SIG-M5 treated with dmso at 0.1 percent for 504 hours (cell line): ENCODE results near the gene ZNF695.
"Not testable (repeated sequence)": the region's sequence is repeated elsewhere in the genome, so short reads cannot be mapped to it uniquely, and the experiment has no call there.

Source experiments
- DNase-seq: peaks from one replicate; lab custom pipeline; 2025; ENCODE audit not compliant: unreplicated experiment; lab: John Stamatoyannopoulos, UW

ZNF695 gene

GRCh38 chr1:247007511-247008405 is at the start of gene ZNF695:
TSS of gene ZNF695 (minus strand) at chr1:247008057. CDS start at chr1:247007908, 149 bp downstream.
- DNase-seq: peak; percentile 54

GRCh38 chr1:247056071-247056470 is 48.2 kb upstream of the ZNF695 start:
- DNase-seq: no peak

- DNase-seq: no peak
Observed at GRCh38 chr1:247054992-247055415, 47.1 kb upstream of the ZNF695 start.

- DNase-seq: no peak
Observed at GRCh38 chr1:247047702-247048101, 39.8 kb upstream of the ZNF695 start.

- DNase-seq: no peak
Observed at GRCh38 chr1:247047260-247047659, 39.4 kb upstream of the ZNF695 start.

GRCh38 chr1:247043406-247043805 is 35.5 kb upstream of the ZNF695 start:
- no peak for DNase-seq

GRCh38 chr1:247037511-247038320 is 29.9 kb upstream of the ZNF695 start:
- no peak for DNase-seq

- DNase-seq: not testable (repeated sequence)
Observed at GRCh38 chr1:247032306-247032705, 24.4 kb upstream of the ZNF695 start.

GRCh38 chr1:247024658-247025057 is 16.8 kb upstream of the ZNF695 start:
- not testable (repeated sequence) for DNase-seq

GRCh38 chr1:247013391-247013790 is 5.5 kb upstream of the ZNF695 start:
- DNase-seq: no peak

GRCh38 chr1:247008406-247008799 is 546 bp upstream of the ZNF695 start:
- no peak for DNase-seq

GRCh38 chr1:247004081-247004480 is 3.8 kb downstream of the ZNF695 start:
- not testable (repeated sequence) for DNase-seq

- no peak for DNase-seq
Observed at GRCh38 chr1:246989901-246990300, 18.0 kb downstream of the ZNF695 start.

GRCh38 chr1:246988316-246988715 is 19.5 kb downstream of the ZNF695 start:
- DNase-seq: no peak

GRCh38 chr1:246987083-246987690 is 20.7 kb downstream of the ZNF695 start:
- DNase-seq: no peak

GRCh38 chr1:246978785-246979184 is 29.1 kb downstream of the ZNF695 start:
- no peak for DNase-seq

GRCh38 chr1:246978281-246978680 is 29.6 kb downstream of the ZNF695 start:
- no peak for DNase-seq

- DNase-seq: no peak
Observed at GRCh38 chr1:246971969-246972368, 35.9 kb downstream of the ZNF695 start.

GRCh38 chr1:246971090-246971721 is 36.7 kb downstream of the ZNF695 start:
- DNase-seq: no peak

- DNase-seq: no peak
Observed at GRCh38 chr1:246969621-246970020, 38.2 kb downstream of the ZNF695 start.

- no peak for DNase-seq
Observed at GRCh38 chr1:246966502-246966901, 41.4 kb downstream of the ZNF695 start.
